Activated T-cell treated with anti-CD3 and anti-CD28 coated beads, Interleukin-2, amount 50 U/mL, for 72 hours (primary cell): Measurements from ENCODE around the gene MYH11. TPM values are rescaled to one million over a fixed set of nuclear protein-coding genes. Genes with fewer than 3 reads are reported as not detected.

Source experiments
- ATAC-seq, 2 donors: fragments of 150-1000 bp; cut with Tn5 transposase; replicated peaks in 1 of 2; 2 replicates each; pipeline ENCODE4 v1.10.0; 2021; ENCODE audit warnings: moderate library complexity in 2 of 2, mild to moderate bottlenecking in 1 of 2
- DNase-seq, 2 donors: peaks; one replicate each; pipeline ENCODE4 v3.0.0; 2021 to 2022; ENCODE audit warnings: mixed read lengths in 1 of 2
- H3K27ac Mint-ChIP-seq: one replicate; pipeline ENCODE4 v1.8.0; 2022; ENCODE audit warnings: mild to moderate bottlenecking, moderate library complexity, mixed read lengths
- H3K27me3 Mint-ChIP-seq: one replicate; pipeline ENCODE4 v1.8.0; 2022; ENCODE audit warnings: low read depth, mixed read lengths
- H3K36me3 Mint-ChIP-seq, 2 donors: one replicate each; pipeline ENCODE4 v1.8.0; 2022; ENCODE audit warnings: mixed read lengths in 2 of 2, mild to moderate bottlenecking in 1 of 2; ENCODE audit not compliant: insufficient read depth in 2 of 2
- H3K4me1 Mint-ChIP-seq: one replicate; pipeline ENCODE4 v1.8.0; 2022; ENCODE audit warnings: low read depth, mixed read lengths
- H3K4me3 Mint-ChIP-seq, 2 donors: one replicate each; pipeline ENCODE4 v1.8.0; 2022; ENCODE audit warnings: mild to moderate bottlenecking in 2 of 2, mixed read lengths in 2 of 2, moderate library complexity in 2 of 2
- H3K9me3 Mint-ChIP-seq, 2 donors: one replicate each; pipeline ENCODE4 v1.8.0; 2022; ENCODE audit warnings: mixed read lengths in 2 of 2
- total RNA-seq, 2 donors: library from RNA; stranded (reverse); gene quantifications; one replicate each; pipeline ENCODE4 v1.2.3, GENCODE V29; 2022

The MYH11 gene
- total RNA-seq, 2 donors from 2014 or later: not detected

- Mint-ChIP-seq H3K4me1 (peaks cover 28% of the 10 kb centered on the region), H3K4me3 (peak within 1 kb of the TSS; percentile 87 to 93), H3K36me3 (peaks cover 2 to 4% of the 10 kb centered on the region in 2 donors), H3K9me3 (no peaks in the 10 kb centered on the region), H3K27me3 (no peaks in the 10 kb centered on the region), H3K27ac (peak within 1 kb of the TSS; percentile 89)
- peak; percentile 100 for DNase-seq
- ATAC-seq: peak; percentile 99
Measured at GRCh38 chr16:15888072-15888976, 31.5 kb upstream of the MYH11 start, which contains the start of gene CEP20. Gene CEP20, minus strand, starts transcription at chr16:15888603. Its CDS starts 18 bp downstream, at chr16:15888585.

GRCh38 chr16:15887283-15887682, 30.5 kb upstream of the MYH11 start:
- peaks cover 2 to 4% of the 10 kb centered on the region in 2 donors for H3K36me3 Mint-ChIP-seq
- ATAC-seq (no peak), DNase-seq (no peak)
- no peaks in the 10 kb centered on the region for H3K9me3 Mint-ChIP-seq
- H3K4me3 Mint-ChIP-seq: peak overlapping the region; percentile 87 to 93
- peaks cover 28% of the 10 kb centered on the region for H3K4me1 Mint-ChIP-seq
- H3K27me3 Mint-ChIP-seq: no peaks in the 10 kb centered on the region
- peak overlapping the region; percentile 89 for H3K27ac Mint-ChIP-seq

GRCh38 chr16:15886078-15886477, 29.2 kb upstream of the MYH11 start:
- Mint-ChIP-seq H3K27me3 (no peaks in the 10 kb centered on the region), H3K36me3 (peaks cover 2 to 4% of the 10 kb centered on the region in 2 donors), H3K4me3 (peak overlapping the region; percentile 48 to 70), H3K27ac (no peak overlapping the region), H3K4me1 (peaks cover 28% of the 10 kb centered on the region), H3K9me3 (no peaks in the 10 kb centered on the region)
- no peak for ATAC-seq
- no peak for DNase-seq

- Mint-ChIP-seq H3K9me3 (no peaks in the 10 kb centered on the region), H3K4me1 (peaks cover 29% of the 10 kb centered on the region), H3K27me3 (no peaks in the 10 kb centered on the region), H3K4me3 (peak overlapping the region in 1 of 2 donors; percentile 70), H3K36me3 (peaks cover 2 to 4% of the 10 kb centered on the region in 2 donors), H3K27ac (peak overlapping the region; percentile 56)
- no peak for ATAC-seq
- DNase-seq: no peak
Measured at GRCh38 chr16:15885560-15886001, 28.8 kb upstream of the MYH11 start.

GRCh38 chr16:15882563-15882962, 25.7 kb upstream of the MYH11 start:
- ATAC-seq: no peak
- Mint-ChIP-seq H3K27ac (no peak overlapping the region), H3K4me3 (no peak overlapping the region), H3K27me3 (no peaks in the 10 kb centered on the region), H3K4me1 (peaks cover 38% of the 10 kb centered on the region), H3K36me3 (peaks cover 5 to 7% of the 10 kb centered on the region in 2 donors), H3K9me3 (no peaks in the 10 kb centered on the region)
- no peak for DNase-seq

GRCh38 chr16:15881794-15882379, 25.1 kb upstream of the MYH11 start:
- DNase-seq (no peak), ATAC-seq (no peak)
- Mint-ChIP-seq H3K27ac (no peak overlapping the region), H3K4me1 (peaks cover 32% of the 10 kb centered on the region), H3K27me3 (no peaks in the 10 kb centered on the region), H3K4me3 (no peak overlapping the region), H3K36me3 (peaks cover 5 to 7% of the 10 kb centered on the region in 2 donors), H3K9me3 (no peaks in the 10 kb centered on the region)

- Mint-ChIP-seq H3K36me3 (peaks cover 4 to 5% of the 10 kb centered on the region in 2 donors), H3K27me3 (no peaks in the 10 kb centered on the region), H3K9me3 (no peaks in the 10 kb centered on the region), H3K27ac (peak overlapping the region; percentile 91), H3K4me1 (peaks cover 23% of the 10 kb centered on the region), H3K4me3 (no peak overlapping the region)
- ATAC-seq (peak in 1 of 2 donors; percentile 53), DNase-seq (no peak)
Measured at GRCh38 chr16:15880434-15881308, 23.8 kb upstream of the MYH11 start.

- H3K9me3 Mint-ChIP-seq: no peaks in the 10 kb centered on the region
- H3K4me3 Mint-ChIP-seq: peak overlapping the region in 1 of 2 donors; percentile 40
- ATAC-seq: peak; percentile 46 to 75
- no peaks in the 10 kb centered on the region for H3K27me3 Mint-ChIP-seq
- no peak for DNase-seq
- H3K4me1 Mint-ChIP-seq: peaks cover 19% of the 10 kb centered on the region
- H3K27ac Mint-ChIP-seq: peak overlapping the region; percentile 91
- H3K36me3 Mint-ChIP-seq: peaks cover 4 to 5% of the 10 kb centered on the region in 2 donors
Measured at GRCh38 chr16:15879255-15879811, 22.5 kb upstream of the MYH11 start.

- peaks cover 19% of the 10 kb centered on the region for H3K4me1 Mint-ChIP-seq
- peaks cover 4 to 10% of the 10 kb centered on the region in 2 donors for H3K36me3 Mint-ChIP-seq
- no peaks in the 10 kb centered on the region for H3K9me3 Mint-ChIP-seq
- no peaks in the 10 kb centered on the region for H3K27me3 Mint-ChIP-seq
- no peak for DNase-seq
- ATAC-seq: no peak
- no peak overlapping the region for H3K27ac Mint-ChIP-seq
- no peak overlapping the region for H3K4me3 Mint-ChIP-seq
Measured at GRCh38 chr16:15876503-15876902, 19.7 kb upstream of the MYH11 start.

- Mint-ChIP-seq H3K27me3 (no peaks in the 10 kb centered on the region), H3K9me3 (no peaks in the 10 kb centered on the region), H3K4me1 (peaks cover 12% of the 10 kb centered on the region), H3K27ac (peak overlapping the region; percentile 67), H3K36me3 (peaks cover 4 to 10% of the 10 kb centered on the region in 2 donors), H3K4me3 (no peak overlapping the region)
- ATAC-seq: no peak
- no peak for DNase-seq
Measured at GRCh38 chr16:15874745-15875314, 18.0 kb upstream of the MYH11 start.

- no peak for DNase-seq
- Mint-ChIP-seq H3K4me3 (no peak overlapping the region), H3K27me3 (no peaks in the 10 kb centered on the region), H3K27ac (no peak overlapping the region), H3K36me3 (peaks cover 1 to 5% of the 10 kb centered on the region in 2 donors), H3K9me3 (no peaks in the 10 kb centered on the region), H3K4me1 (peaks cover 1% of the 10 kb centered on the region)
- no peak for ATAC-seq
Measured at GRCh38 chr16:15873737-15874136, 16.9 kb upstream of the MYH11 start.

- Mint-ChIP-seq H3K36me3 (peaks cover 1 to 4% of the 10 kb centered on the region in 2 donors), H3K9me3 (no peaks in the 10 kb centered on the region), H3K27me3 (no peaks in the 10 kb centered on the region), H3K27ac (no peak overlapping the region), H3K4me1 (no peaks in the 10 kb centered on the region), H3K4me3 (no peak overlapping the region)
- ATAC-seq (no peak), DNase-seq (no peak)
Measured at GRCh38 chr16:15873301-15873700, 16.5 kb upstream of the MYH11 start.
